ENCODE data around the gene ZMYND8.

The ZMYND8 gene

GRCh38 chr20:47337413-47337812, 19.1 kb downstream of the ZMYND8 start:
- no peak for TF ChIP-seq ZNF274 (IDR thresholded peaks at IDR 0.05; ENCODE audit: low read depth, low read length)
- H3K4me3 ChIP-seq (ENCODE audit: low read length) = no peak overlapping the region

GRCh38 chr20:47336129-47336754, 20.3 kb downstream of the ZMYND8 start:
- no peak for TF ChIP-seq ZNF274 (IDR thresholded peaks at IDR 0.05; ENCODE audit: low read depth, low read length)
- H3K4me3 ChIP-seq (ENCODE audit: low read length) = no peak overlapping the region

DNA sequence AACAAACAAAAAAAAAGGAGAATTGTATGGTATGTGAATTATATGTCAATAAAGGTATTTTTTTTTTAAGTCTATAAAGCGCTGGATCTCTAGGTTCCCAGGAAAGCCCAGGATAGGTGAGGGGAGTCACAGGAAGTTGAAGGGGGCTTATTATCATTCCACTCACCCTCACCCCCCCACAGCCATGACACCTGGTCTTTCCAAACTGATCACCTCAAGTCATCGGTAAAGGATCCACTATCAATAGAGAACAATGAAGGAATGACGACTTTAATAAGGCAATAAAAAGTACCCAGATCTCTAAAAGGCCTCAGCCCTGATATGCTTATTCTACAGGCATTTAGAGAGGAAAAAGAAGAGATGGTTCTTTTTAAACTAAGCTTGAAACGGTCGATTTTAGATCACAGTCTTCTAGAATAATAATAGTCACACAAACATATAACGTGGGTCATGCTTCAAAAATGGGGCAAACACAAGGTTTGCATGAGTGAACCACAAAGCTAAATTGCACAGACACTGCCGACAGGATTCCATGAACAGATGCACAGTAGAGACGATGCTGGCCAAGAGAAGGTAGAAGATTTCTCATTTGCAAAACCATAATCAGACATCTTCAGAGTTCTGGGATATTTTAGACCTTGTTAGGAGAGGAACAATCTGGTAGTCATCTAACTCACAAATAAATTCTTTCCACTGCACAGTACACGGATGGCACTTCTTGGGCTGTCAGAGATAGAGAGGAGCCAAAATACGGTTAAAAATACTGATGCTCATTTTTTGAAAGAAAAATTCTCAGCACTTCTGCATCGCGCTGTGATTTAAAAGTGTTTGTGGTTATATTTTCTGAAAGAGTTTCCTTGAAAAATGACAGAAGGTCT, 21.0 kb downstream of the ZMYND8 start:
- TF ChIP-seq ZNF274 (IDR thresholded peaks at IDR 0.05; ENCODE audit: low read depth, low read length) = no peak
- H3K4me3 ChIP-seq (ENCODE audit: low read length) = no peak overlapping the region

- H3K4me3 ChIP-seq (ENCODE audit: low read length) = no peak overlapping the region
- TF ChIP-seq ZNF274 (IDR thresholded peaks at IDR 0.05; ENCODE audit: low read depth, low read length) = no peak
These were observed 22.4 kb downstream of the ZMYND8 start for GRCh38 chr20:47334022-47334551.

DNA sequence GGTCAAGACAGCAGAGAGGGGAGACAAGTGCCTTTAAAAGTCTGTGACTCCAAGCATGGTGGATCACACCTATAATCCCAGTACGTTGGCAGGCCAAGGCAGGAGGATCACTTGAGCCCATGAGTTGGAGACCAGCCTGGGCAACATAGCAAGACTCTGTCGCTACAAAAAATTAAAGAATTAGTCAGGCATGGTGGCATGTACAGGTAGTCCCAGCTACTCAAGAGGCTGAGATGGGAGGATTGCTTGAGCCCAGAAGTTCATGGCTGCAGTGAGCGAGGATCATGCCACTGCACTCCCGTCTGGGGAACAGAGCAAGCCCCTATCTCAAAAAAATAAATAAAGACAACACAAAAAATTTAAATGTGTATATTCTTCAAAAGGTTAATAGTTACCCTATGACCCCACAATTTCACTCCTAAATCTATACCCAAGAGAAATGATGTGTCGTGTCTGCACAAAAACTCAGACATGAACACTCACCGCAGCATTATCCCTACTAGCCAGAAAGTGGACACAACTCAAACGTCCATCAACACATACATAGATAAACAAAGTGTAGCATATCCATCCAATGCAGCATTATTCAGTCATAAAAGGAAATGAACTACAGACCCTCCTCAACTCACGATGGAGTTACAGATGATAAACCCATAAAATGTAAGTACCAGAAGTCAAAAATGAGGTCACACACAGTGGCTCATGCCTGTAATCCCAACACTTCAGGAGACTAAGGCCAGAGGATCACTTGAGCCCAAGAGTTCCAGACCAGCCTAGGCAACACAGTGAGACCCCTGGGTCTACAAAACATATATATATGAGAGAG, 23.9 kb downstream of the ZMYND8 start:
- no peak for TF ChIP-seq ZNF274 (IDR thresholded peaks at IDR 0.05; ENCODE audit: low read depth, low read length)
- H3K4me3 ChIP-seq (ENCODE audit: low read length) = no peak overlapping the region

DNA sequence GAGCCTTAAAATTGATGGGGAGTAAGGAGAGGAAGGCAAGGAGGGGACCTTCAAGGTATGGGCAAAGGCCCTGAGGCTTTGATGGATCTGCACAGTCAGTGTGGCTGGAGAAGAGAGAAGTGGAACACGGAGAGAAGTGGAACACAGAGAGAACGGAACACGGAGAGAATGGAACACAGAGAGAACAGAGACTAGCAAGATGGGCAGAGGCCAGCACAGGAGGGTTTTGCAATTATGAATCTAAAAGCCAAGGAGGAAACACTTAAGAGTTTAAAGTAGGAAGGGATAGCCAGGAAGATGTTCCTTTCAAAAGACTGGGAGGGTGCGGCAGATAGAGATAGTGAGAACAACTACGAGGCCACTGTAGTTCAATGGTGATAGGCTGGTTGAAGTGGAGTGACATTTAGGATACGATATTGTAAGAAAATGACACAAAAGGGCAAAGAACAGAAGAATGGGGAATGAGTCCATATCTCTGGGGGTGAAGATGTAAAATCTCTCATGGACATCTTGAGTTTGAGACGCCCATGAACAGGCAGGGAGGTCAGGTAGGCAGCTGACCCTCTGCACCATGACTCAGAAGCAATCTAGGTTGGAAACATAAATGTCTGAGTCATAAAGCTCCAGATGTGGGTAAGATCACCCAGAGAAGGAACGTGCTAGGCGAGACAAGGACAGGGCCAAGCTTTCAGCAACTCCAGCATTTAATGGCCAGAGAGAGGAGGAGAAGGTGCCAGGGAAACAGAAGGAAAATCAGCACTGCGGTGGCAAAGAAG, 25.4 kb downstream of the ZMYND8 start:
- no peak for TF ChIP-seq ZNF274 (IDR thresholded peaks at IDR 0.05; ENCODE audit: low read depth, low read length)
- H3K4me3 ChIP-seq (ENCODE audit: low read length) = no peak overlapping the region

DNA sequence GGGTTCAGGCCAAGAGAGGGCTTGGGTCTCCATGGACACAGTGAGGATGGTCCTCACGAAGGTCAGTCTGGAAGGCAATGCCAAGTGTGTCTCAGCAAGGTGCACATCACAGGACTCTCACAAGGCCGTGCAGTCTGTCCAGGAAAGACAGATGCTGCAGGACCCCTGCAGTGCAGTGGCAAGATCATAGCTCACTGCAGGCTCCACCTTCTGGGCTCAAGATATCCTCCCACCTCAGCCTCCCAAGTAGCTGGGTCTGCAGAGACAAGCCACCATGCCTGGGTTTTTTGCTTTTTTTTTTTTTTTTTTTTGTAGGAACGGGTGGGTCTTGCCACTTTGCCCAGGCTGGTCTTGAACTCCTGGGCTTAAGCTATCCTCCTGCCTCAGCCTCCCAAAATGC, 26.4 kb downstream of the ZMYND8 start:
- no peak for TF ChIP-seq ZNF274 (IDR thresholded peaks at IDR 0.05; ENCODE audit: low read depth, low read length)
- no peak overlapping the region for H3K4me3 ChIP-seq (ENCODE audit: low read length)

GRCh38 chr20:47328129-47328528, 28.4 kb downstream of the ZMYND8 start:
- no peak for TF ChIP-seq ZNF274 (IDR thresholded peaks at IDR 0.05; ENCODE audit: low read depth, low read length)
- H3K4me3 ChIP-seq (ENCODE audit: low read length) = no peak overlapping the region

DNA sequence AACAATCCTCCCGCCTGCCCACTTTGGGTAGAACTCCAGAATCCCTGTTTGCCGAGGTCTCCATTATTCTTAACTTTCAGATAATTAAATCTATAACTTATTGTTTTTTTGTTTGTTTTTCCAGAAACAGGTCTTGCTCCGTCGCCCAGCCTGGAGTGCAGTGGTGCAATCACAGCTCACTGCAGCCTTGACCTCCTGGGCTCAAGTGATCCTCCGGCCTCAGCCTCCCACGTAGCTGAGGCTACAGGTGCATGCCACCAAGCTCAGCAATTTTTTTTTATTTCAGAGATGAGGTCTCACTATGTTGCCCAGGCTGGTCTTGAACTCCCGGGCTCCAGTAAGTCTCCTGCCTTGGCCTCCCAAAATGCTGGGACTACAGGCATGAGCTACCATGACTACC, 28.8 kb downstream of the ZMYND8 start:
- no peak for TF ChIP-seq ZNF274 (IDR thresholded peaks at IDR 0.05; ENCODE audit: low read depth, low read length)
- no peak overlapping the region for H3K4me3 ChIP-seq (ENCODE audit: low read length)

DNA sequence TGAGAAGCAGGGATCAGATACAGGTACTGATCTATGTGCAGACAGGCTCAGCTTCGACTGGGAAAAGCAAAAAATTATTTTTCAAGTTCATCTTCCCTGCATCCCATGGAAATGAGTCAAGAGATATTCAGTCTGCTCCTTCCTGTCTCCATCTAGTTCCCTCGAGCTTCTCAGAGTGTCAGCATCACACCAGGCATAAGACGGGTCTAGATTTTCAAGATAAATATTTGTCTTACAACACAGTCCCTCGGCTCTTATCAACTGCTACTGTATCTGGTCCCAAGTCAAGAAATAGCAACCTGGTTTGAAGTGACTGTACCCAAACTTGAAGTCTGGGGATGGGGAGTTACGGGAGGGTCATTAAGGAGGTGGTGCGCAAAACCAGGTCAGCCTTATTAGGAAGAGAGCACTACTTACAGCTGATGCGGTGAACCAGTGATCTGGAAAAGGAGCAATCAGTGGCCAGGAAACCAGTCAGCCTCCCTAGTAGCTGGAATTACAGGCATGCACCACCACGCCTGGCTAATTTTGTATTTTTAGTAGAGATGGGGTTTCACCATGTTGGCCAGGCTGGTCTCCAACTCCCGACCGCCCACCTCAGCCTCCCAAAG, 29.7 kb downstream of the ZMYND8 start:
- H3K4me3 ChIP-seq (ENCODE audit: low read length) = no peak overlapping the region
- TF ChIP-seq ZNF274 (IDR thresholded peaks at IDR 0.05; ENCODE audit: low read depth, low read length) = no peak

DNA sequence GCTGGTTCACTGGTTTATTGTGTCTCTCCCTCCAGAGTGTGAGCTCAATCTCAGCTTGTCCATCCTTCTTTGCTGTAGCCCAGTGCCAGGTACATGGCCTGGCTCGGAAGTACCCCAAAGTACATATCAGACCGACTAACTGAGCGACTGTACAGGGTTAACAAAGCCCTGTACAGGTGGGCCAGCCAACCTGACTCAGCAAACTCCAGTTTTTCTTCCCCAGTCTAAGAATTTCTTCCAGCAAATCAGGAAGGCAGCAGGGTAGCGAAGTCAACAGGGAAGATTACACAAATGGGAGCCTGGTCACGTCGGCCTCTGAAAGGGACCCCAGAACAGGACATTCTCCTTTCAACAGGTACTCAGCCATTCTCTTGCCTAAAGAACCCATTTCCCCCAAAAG, 31.3 kb downstream of the ZMYND8 start:
- no peak overlapping the region for H3K4me3 ChIP-seq (ENCODE audit: low read length)
- TF ChIP-seq ZNF274 (IDR thresholded peaks at IDR 0.05; ENCODE audit: low read depth, low read length) = no peak

- no peak overlapping the region for H3K4me3 ChIP-seq (ENCODE audit: low read length)
- no peak for TF ChIP-seq ZNF274 (IDR thresholded peaks at IDR 0.05; ENCODE audit: low read depth, low read length)
These were observed 35.3 kb downstream of the ZMYND8 start for GRCh38 chr20:47320990-47321805.

All from GM08714 (cell line).